ENCODE results near the gene REX1BD.

The REX1BD gene

DNA sequence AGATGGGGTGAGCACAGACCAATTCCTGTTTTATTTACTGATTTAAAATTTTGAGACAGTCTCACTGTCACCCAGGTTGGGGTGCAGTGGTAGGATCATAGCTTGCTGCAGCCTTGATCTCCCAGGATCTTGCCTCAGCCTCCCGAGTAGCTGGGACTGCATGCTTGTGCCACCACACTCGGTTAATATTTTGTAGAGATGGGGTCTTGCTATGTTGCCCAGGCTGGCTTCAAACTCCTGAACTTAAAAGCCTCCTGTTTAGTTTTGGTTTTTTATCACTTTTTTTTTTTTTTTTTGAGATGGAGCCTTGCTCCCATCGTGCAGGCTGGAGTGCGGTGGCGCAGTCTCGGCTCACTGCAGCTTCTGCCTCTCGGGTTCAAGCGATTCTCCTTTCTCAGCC, 12.2 kb upstream of the REX1BD start:
- H3K9ac ChIP-seq (ENCODE audit: low read depth, low read length, poor library complexity, severe bottlenecking): no peak overlapping the region
- H3K9me3 ChIP-seq (ENCODE audit: insufficient read depth, low read depth, low read length): no peaks in the 10 kb centered on the region
- peaks cover under 1% of the 10 kb centered on the region; the same call in 1 of the 2 replicates for H3F3A ChIP-seq (ENCODE audit: low read depth)
- TF ChIP-seq EZH2phosphoT487 (IDR thresholded peaks at IDR 0.05; ENCODE audit: borderline replicate concordance): no peak
- TF ChIP-seq, protein P1, sequence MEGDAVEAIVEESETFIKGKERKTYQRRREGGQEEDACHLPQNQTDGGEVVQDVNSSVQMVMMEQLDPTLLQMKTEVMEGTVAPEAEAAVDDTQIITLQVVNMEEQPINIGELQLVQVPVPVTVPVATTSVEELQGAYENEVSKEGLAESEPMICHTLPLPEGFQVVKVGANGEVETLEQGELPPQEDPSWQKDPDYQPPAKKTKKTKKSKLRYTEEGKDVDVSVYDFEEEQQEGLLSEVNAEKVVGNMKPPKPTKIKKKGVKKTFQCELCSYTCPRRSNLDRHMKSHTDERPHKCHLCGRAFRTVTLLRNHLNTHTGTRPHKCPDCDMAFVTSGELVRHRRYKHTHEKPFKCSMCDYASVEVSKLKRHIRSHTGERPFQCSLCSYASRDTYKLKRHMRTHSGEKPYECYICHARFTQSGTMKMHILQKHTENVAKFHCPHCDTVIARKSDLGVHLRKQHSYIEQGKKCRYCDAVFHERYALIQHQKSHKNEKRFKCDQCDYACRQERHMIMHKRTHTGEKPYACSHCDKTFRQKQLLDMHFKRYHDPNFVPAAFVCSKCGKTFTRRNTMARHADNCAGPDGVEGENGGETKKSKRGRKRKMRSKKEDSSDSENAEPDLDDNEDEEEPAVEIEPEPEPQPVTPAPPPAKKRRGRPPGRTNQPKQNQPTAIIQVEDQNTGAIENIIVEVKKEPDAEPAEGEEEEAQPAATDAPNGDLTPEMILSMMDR (conservative IDR thresholded peaks at IDR 0.05; ENCODE audit: low read length): no peak
- H3K27me3 ChIP-seq (ENCODE audit: insufficient read depth, low read length, poor library complexity, severe bottlenecking): no peaks in the 10 kb centered on the region
- peaks cover 37% of the 10 kb centered on the region for H3K79me2 ChIP-seq (ENCODE audit: insufficient read depth, low read length)
- H3K36me3 ChIP-seq (ENCODE audit: insufficient read depth, low read length): peaks cover 17% of the 10 kb centered on the region; the same call in 1 of the 2 replicates
- H3K4me2 ChIP-seq (ENCODE audit: low read depth, low read length, poor library complexity, severe bottlenecking): no peak overlapping the region
- H3K4me3 ChIP-seq (ENCODE audit: low read length, poor library complexity, severe bottlenecking): no peak overlapping the region
- no peak overlapping the region for H2AFZ ChIP-seq (ENCODE audit: low read length)
- H3K4me1 ChIP-seq (ENCODE audit: insufficient read depth, low read length, poor library complexity, severe bottlenecking): peaks cover 15% of the 10 kb centered on the region
- H4K20me1 ChIP-seq (ENCODE audit: insufficient read depth, low read length, poor library complexity, severe bottlenecking): peaks cover 21% of the 10 kb centered on the region
- H3K9me2 ChIP-seq (replicated peaks; ENCODE audit: low read depth, low read length): no peaks in the 10 kb centered on the region

DNA sequence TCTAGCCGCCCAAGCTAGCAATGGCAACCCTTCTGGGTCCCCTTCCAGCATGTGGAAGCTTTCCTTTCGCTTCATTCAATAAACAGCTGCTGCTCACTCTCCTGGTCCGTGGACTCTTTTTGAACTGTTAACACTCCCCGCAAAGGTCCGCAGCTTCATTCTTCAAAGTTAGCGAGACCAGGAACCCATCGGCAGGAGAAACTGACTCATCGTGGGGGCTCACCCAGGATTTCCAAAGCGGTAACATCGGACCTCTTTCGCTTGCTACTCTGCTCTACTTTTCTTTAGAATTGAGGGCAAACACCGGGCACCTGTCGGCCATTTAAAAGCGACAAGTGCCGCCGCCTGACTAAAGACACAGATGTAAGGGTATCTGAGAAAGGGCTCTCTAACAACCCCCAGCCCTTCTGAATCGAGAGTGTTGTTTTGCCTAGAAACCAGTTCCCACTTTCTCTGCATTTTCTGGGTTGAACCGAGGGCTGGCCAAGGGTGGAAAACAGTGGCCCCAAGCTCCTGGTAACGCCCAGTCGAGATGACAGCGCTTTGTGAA, 11.2 kb upstream of the REX1BD start:
- H2AFZ ChIP-seq (ENCODE audit: low read length): no peak overlapping the region
- no peak overlapping the region for H3K4me2 ChIP-seq (ENCODE audit: low read depth, low read length, poor library complexity, severe bottlenecking)
- H3K9ac ChIP-seq (ENCODE audit: low read depth, low read length, poor library complexity, severe bottlenecking): no peak overlapping the region
- H3K36me3 ChIP-seq (ENCODE audit: insufficient read depth, low read length): peaks cover 17% of the 10 kb centered on the region; the same call in 1 of the 2 replicates
- H3K9me3 ChIP-seq (ENCODE audit: insufficient read depth, low read depth, low read length): no peaks in the 10 kb centered on the region
- H3K27me3 ChIP-seq (ENCODE audit: insufficient read depth, low read length, poor library complexity, severe bottlenecking): no peaks in the 10 kb centered on the region
- peaks cover 29% of the 10 kb centered on the region for H3K79me2 ChIP-seq (ENCODE audit: insufficient read depth, low read length)
- TF ChIP-seq, protein P1 (conservative IDR thresholded peaks at IDR 0.05; ENCODE audit: low read length): no peak
- no peak for TF ChIP-seq EZH2phosphoT487 (IDR thresholded peaks at IDR 0.05; ENCODE audit: borderline replicate concordance)
- H3F3A ChIP-seq (ENCODE audit: low read depth): no peaks in the 10 kb centered on the region
- H4K20me1 ChIP-seq (ENCODE audit: insufficient read depth, low read length, poor library complexity, severe bottlenecking): peaks cover 14% of the 10 kb centered on the region
- H3K9me2 ChIP-seq (replicated peaks; ENCODE audit: low read depth, low read length): no peaks in the 10 kb centered on the region
- H3K4me3 ChIP-seq (ENCODE audit: low read length, poor library complexity, severe bottlenecking): no peak overlapping the region
- peaks cover 14% of the 10 kb centered on the region for H3K4me1 ChIP-seq (ENCODE audit: insufficient read depth, low read length, poor library complexity, severe bottlenecking)

DNA sequence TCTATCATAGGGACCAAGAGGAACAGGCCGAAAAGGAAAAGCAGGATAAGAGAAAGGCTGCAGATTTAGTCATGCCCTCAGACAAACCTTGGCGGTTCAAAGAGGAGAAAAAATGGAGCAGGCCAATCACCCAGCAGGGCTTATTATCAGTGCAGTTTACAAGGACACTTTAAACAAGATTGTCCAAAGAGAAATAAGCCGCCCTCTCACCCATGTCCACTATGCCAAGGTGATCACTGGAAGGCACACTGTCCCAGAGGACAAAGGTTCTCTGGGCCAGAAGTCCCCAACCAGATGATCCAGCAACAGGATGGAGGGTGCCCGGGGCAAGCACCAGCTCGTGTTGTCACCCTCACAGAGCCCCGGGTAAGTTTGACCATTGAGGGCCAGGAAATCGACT, 8.3 kb upstream of the REX1BD start:
- no peak overlapping the region for H3K9ac ChIP-seq (ENCODE audit: low read depth, low read length, poor library complexity, severe bottlenecking)
- H3K4me2 ChIP-seq (ENCODE audit: low read depth, low read length, poor library complexity, severe bottlenecking): no peak overlapping the region
- no peak overlapping the region for H2AFZ ChIP-seq (ENCODE audit: low read length)
- H3K9me3 ChIP-seq (ENCODE audit: insufficient read depth, low read depth, low read length): no peaks in the 10 kb centered on the region
- TF ChIP-seq, protein P1 (conservative IDR thresholded peaks at IDR 0.05; ENCODE audit: low read length): no peak
- TF ChIP-seq EZH2phosphoT487 (IDR thresholded peaks at IDR 0.05; ENCODE audit: borderline replicate concordance): no peak
- H3K4me1 ChIP-seq (ENCODE audit: insufficient read depth, low read length, poor library complexity, severe bottlenecking): no peaks in the 10 kb centered on the region
- peaks cover 7% of the 10 kb centered on the region; the same call in 1 of the 2 replicates for H3K36me3 ChIP-seq (ENCODE audit: insufficient read depth, low read length)
- H3K79me2 ChIP-seq (ENCODE audit: insufficient read depth, low read length): peaks cover under 1% of the 10 kb centered on the region; the same call in 1 of the 2 replicates
- no peak overlapping the region for H3K4me3 ChIP-seq (ENCODE audit: low read length, poor library complexity, severe bottlenecking)
- no peaks in the 10 kb centered on the region for H4K20me1 ChIP-seq (ENCODE audit: insufficient read depth, low read length, poor library complexity, severe bottlenecking)
- H3K9me2 ChIP-seq (replicated peaks; ENCODE audit: low read depth, low read length): no peaks in the 10 kb centered on the region
- H3F3A ChIP-seq (ENCODE audit: low read depth): no peaks in the 10 kb centered on the region
- no peaks in the 10 kb centered on the region for H3K27me3 ChIP-seq (ENCODE audit: insufficient read depth, low read length, poor library complexity, severe bottlenecking)
